SU-DHL-6 (cell line): ENCODE results near the gene NCF4.

Experiments used
- H2AFZ ChIP-seq: fragments of 200-600 bp; sonication (generic); 2 replicates; pipeline ENCODE4 v1.6.1; 2014; ENCODE audit warnings: low read depth, mild to moderate bottlenecking, moderate library complexity, mixed read lengths, antibody characterized with exemption, low read length; ENCODE audit not compliant: severe bottlenecking
- H3F3A ChIP-seq: fragments of 200-600 bp; shearing (Covaris generic); 2 replicates; pipeline ENCODE4 v1.6.0; 2016; ENCODE audit warnings: antibody characterized with exemption, mild to moderate bottlenecking; ENCODE audit not compliant: insufficient read depth
- H3K27ac ChIP-seq: fragments of 200-600 bp; sonication (generic); 2 replicates; pipeline ENCODE4 v1.5.1; 2016; ENCODE audit warnings: low read depth, mild to moderate bottlenecking, low read length, moderate library complexity, mixed read lengths
- H3K27me3 ChIP-seq: fragments of 200-600 bp; sonication (generic), shearing (Covaris generic); 2 replicates; pipeline ENCODE4 v1.6.0; 2014; ENCODE audit warnings: mild to moderate bottlenecking, low read length
- H3K36me3 ChIP-seq: fragments of 200-600 bp; sonication (generic); 2 replicates; pipeline ENCODE4 v1.6.1; 2014; ENCODE audit warnings: mild to moderate bottlenecking, low read length, mixed read lengths
- H3K4me2 ChIP-seq: fragments of 300-600, 200-600 bp; shearing (Covaris generic), sonication (generic); 2 replicates; pipeline ENCODE4 v1.6.0; 2014; ENCODE audit warnings: low read length, low read depth, mild to moderate bottlenecking; ENCODE audit not compliant: poor library complexity, severe bottlenecking
- H3K4me3 ChIP-seq: fragments of 200-600 bp; sonication (generic); 2 replicates; pipeline ENCODE4 v1.5.1; 2014; ENCODE audit warnings: antibody characterized with exemption, low read length, mild to moderate bottlenecking, mixed read lengths; ENCODE audit not compliant: insufficient read depth, poor library complexity, severe bottlenecking
- H3K79me2 ChIP-seq: fragments of 200-600 bp; sonication (generic); 2 replicates; pipeline ENCODE4 v1.6.1; 2014; ENCODE audit warnings: mild to moderate bottlenecking, low read length, moderate library complexity; ENCODE audit not compliant: insufficient read depth
- H3K9ac ChIP-seq: fragments of 200-600 bp; sonication (generic); 2 replicates; pipeline ENCODE4 v1.7.0; 2014; ENCODE audit warnings: mild to moderate bottlenecking, low read length
- H3K9me2 ChIP-seq: fragments of 200-600 bp; sonication (generic); replicated peaks from 2 replicates; pipeline ENCODE4 v1.6.1; 2014; ENCODE audit warnings: low read length; ENCODE audit not compliant: insufficient read depth
- H3K9me3 ChIP-seq: fragments of 200-600 bp; sonication (generic); 2 replicates; pipeline ENCODE4 v1.6.1; 2014; ENCODE audit warnings: low read length, mixed read lengths; ENCODE audit not compliant: insufficient read depth
- H4K20me1 ChIP-seq: fragments of 200-600 bp; sonication (generic); 2 replicates; pipeline ENCODE4 v1.6.1; 2014; ENCODE audit warnings: low read depth, mild to moderate bottlenecking, antibody characterized with exemption, low read length, moderate library complexity, mixed read lengths
- EZH2phosphoT487 ChIP-seq: fragments of 200-600 bp; sonication (generic), shearing (Covaris generic); conservative IDR thresholded peaks from 2 replicates; pipeline ENCODE4 v1.6.1; 2018; ENCODE audit warnings: mild to moderate bottlenecking, antibody characterized with exemption, low read length, moderate library complexity, mixed read lengths
- TF ChIP-seq, protein P1 (sequence below): fragments of 200-600 bp; sonication (generic); IDR thresholded peaks from one replicate; pipeline ENCODE4 v1.5.1; 2017; ENCODE audit warnings: antibody characterized with exemption, mild to moderate bottlenecking, low read length, moderate library complexity; ENCODE audit not compliant: insufficient read depth, poor library complexity, severe bottlenecking

The NCF4 gene

DNA sequence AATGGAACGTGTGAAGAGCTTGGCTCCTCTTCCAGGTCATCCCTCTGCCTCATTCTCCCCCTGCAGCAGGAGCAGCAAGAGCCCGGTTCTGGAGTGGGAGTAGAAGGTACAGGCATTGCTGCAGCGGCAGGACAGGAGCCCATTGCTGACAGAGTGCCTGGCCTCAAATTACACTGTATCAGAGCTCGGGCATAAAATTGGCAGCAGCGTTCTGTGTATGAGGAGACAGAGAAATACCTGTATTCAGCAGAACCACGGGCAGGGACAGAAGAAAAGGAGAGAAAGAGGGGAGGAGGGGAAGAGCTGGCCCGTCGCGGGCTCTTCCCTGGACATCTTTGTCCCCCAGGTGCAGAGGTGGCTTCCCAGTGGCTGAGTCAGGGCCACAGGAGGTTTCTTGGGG lies 2.6 kb upstream of the NCF4 start:
- H3K36me3 ChIP-seq = no peaks in the 10 kb centered on the region
- no peaks in the 10 kb centered on the region for H3K79me2 ChIP-seq
- H4K20me1 ChIP-seq = no peaks in the 10 kb centered on the region
- H2AFZ ChIP-seq = no peak overlapping the region
- no peak overlapping the region for H3K4me2 ChIP-seq
- H3K4me3 ChIP-seq = no peak overlapping the region
- H3K9ac ChIP-seq = no peak overlapping the region
- no peaks in the 10 kb centered on the region for H3K9me2 ChIP-seq
- H3K9me3 ChIP-seq = no peaks in the 10 kb centered on the region
- TF ChIP-seq EZH2phosphoT487 = no peak
- TF ChIP-seq, protein P1, sequence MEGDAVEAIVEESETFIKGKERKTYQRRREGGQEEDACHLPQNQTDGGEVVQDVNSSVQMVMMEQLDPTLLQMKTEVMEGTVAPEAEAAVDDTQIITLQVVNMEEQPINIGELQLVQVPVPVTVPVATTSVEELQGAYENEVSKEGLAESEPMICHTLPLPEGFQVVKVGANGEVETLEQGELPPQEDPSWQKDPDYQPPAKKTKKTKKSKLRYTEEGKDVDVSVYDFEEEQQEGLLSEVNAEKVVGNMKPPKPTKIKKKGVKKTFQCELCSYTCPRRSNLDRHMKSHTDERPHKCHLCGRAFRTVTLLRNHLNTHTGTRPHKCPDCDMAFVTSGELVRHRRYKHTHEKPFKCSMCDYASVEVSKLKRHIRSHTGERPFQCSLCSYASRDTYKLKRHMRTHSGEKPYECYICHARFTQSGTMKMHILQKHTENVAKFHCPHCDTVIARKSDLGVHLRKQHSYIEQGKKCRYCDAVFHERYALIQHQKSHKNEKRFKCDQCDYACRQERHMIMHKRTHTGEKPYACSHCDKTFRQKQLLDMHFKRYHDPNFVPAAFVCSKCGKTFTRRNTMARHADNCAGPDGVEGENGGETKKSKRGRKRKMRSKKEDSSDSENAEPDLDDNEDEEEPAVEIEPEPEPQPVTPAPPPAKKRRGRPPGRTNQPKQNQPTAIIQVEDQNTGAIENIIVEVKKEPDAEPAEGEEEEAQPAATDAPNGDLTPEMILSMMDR = no peak
- peaks cover 23% of the 10 kb centered on the region for H3F3A ChIP-seq
- H3K27me3 ChIP-seq = no peaks in the 10 kb centered on the region
- no peak overlapping the region for H3K27ac ChIP-seq

DNA sequence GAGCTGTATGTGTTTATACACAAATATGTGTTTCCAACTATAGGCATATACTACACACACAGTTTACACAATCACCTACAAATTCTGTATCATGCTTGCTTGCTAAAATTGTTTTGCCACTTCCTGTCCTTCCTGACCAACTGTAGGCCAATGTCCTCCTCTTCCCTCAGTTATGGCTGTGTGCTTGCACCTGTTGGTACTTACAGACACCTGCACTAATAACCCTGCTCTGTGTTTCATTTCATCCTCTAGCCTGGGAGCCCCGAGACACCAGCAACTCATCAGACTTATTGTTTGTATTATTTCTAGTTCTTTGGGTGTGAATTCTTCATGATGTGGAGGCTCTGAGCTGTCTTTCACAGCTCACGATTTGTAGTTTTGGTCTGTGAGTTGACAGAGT lies 1.8 kb upstream of the NCF4 start:
- no peaks in the 10 kb centered on the region for H3K9me2 ChIP-seq
- H3K4me2 ChIP-seq = peak overlapping the region; percentile 16
- peak overlapping the region; percentile 72 for H2AFZ ChIP-seq
- no peak for TF ChIP-seq EZH2phosphoT487
- TF ChIP-seq, protein P1 = no peak
- peaks cover 23% of the 10 kb centered on the region for H3F3A ChIP-seq
- H3K9ac ChIP-seq = peak overlapping the region; percentile 5; the same call in 1 of the 2 replicates
- no peaks in the 10 kb centered on the region for H3K9me3 ChIP-seq
- no peaks in the 10 kb centered on the region for H4K20me1 ChIP-seq
- no peak overlapping the region for H3K4me3 ChIP-seq
- H3K79me2 ChIP-seq = no peaks in the 10 kb centered on the region
- peak overlapping the region; percentile 61 for H3K27ac ChIP-seq
- no peaks in the 10 kb centered on the region for H3K27me3 ChIP-seq
- no peaks in the 10 kb centered on the region for H3K36me3 ChIP-seq

DNA sequence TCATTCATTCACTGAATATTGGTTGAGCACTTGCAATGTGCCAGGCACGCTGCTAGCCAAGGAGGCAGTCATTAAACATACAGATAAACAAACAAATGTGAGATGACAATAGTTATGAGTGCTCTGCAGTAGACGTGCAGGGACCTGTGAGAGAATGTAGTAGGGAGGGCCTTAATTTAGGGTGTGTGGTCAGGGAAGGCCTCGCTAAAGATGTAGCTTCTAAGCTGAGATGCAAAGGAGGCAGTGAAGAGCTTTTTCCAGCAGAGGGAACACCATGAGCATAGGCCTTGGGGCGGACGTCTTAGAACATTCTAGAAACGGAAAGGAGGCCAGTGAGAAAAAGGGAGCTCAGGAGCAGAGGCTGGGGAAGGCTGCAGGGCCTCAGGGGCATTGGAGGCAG lies 789 bp upstream of the NCF4 start:
- Histone ChIP-seq H3K27me3 (no peaks in the 10 kb centered on the region), H3K79me2 (no peaks in the 10 kb centered on the region), H3K36me3 (no peaks in the 10 kb centered on the region), H2AFZ (no peak overlapping the region), H3K9me2 (no peaks in the 10 kb centered on the region), H3K4me3 (no peak overlapping the region), H3K9ac (0 out of 2 replicates have a peak overlapping the region, but pooled peaks have one; percentile 44), H3F3A (peaks cover 23% of the 10 kb centered on the region), H3K9me3 (no peaks in the 10 kb centered on the region), H4K20me1 (no peaks in the 10 kb centered on the region), H3K27ac (peak overlapping the region; percentile 61), H3K4me2 (no peak overlapping the region)
- no peak for TF ChIP-seq EZH2phosphoT487
- TF ChIP-seq, protein P1 = no peak
